ENCODE data around the gene COMMD1.

DNA sequence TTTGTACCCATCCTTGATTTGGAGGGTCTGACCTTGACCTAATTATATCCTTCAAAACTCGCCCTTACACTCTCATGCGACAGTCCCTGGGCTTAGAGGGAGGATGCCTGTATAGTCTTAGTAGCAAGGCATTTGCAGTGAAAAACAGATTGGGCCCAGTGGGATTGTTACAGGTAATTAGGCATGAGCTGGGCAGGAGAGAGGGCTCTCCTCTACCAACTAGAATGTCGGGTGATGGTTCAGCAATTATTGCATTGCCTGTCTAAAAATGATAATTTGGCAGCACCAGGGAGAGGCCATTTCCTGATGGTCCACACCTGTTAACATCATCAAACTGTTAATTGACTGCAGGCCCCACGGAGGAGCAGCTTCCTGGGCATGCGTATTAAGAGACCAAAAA is 32.4 kb downstream of the COMMD1 start:
- TF ChIP-seq, protein P1, sequence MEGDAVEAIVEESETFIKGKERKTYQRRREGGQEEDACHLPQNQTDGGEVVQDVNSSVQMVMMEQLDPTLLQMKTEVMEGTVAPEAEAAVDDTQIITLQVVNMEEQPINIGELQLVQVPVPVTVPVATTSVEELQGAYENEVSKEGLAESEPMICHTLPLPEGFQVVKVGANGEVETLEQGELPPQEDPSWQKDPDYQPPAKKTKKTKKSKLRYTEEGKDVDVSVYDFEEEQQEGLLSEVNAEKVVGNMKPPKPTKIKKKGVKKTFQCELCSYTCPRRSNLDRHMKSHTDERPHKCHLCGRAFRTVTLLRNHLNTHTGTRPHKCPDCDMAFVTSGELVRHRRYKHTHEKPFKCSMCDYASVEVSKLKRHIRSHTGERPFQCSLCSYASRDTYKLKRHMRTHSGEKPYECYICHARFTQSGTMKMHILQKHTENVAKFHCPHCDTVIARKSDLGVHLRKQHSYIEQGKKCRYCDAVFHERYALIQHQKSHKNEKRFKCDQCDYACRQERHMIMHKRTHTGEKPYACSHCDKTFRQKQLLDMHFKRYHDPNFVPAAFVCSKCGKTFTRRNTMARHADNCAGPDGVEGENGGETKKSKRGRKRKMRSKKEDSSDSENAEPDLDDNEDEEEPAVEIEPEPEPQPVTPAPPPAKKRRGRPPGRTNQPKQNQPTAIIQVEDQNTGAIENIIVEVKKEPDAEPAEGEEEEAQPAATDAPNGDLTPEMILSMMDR (IDR thresholded peaks at IDR 0.05), result no peak
- TF ChIP-seq POLR2A (IDR thresholded peaks at IDR 0.05), result no peak

All from thyroid gland (tissue), 4 donors.